Measurements from ENCODE around the gene MYO3B.

Gene MYO3B

DNA sequence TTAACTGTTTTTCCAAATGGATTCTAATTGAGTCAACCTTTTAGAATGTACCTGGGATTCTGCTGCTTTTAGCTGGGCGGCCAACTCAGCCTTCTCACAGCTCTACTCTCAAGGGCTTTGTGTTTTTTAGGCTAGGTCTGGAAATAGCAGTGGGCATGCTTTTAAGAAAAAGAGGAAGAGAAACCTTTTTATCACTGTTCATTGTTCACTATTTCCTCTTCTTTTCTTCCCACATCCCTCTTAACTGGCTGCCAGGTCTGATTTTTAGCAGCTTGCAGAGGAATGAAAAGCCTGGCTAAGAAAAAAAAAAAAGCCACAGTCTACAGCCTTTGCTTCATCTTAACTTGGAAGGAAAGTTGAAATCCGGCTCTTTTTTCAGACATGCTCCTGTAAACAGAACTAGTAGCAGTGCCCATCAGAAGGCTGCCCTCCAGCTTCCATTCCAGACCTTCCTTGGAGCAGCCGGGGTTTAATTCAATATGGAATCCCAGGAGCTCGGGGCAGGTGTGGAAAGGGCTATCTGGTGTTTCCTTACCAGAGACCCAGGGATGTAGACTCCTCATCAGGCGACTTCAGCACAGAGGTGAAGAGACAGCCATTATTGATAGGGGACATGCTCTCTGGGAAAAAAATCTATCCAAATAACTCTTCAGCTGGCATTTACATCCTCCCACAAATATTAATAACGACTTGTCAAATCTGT is 230.7 kb downstream of the MYO3B start:
- Histone ChIP-seq H2BK12ac (ENCODE audit: low read length in 2 of 2) (no peak overlapping the region), H3K27me3 (ENCODE audit: control insufficient read depth in 1 of 2, insufficient read depth in 1 of 2, low read length in 2 of 2) (peaks cover 21 to 24% of the 10 kb centered on the region in 2 experiments), H4K91ac (ENCODE audit: low read length) (no peak overlapping the region), H3K18ac (ENCODE audit: low read depth in 1 of 2, low read length in 2 of 2) (no peak overlapping the region), H2AK5ac (ENCODE audit: low read length, severe bottlenecking) (no peak overlapping the region), H3K4me1 (ENCODE audit: control insufficient read depth, insufficient read depth, low read depth, low read length) (no peaks in the 10 kb centered on the region), H2BK120ac (ENCODE audit: low read depth, low read length) (no peak overlapping the region), H3K4me2 (ENCODE audit: low read length, poor library complexity, severe bottlenecking) (no peak overlapping the region), H3K27ac (ENCODE audit: low read length, poor library complexity, severe bottlenecking) (no peak overlapping the region), H3K4me3 (ENCODE audit: insufficient read depth in 1 of 2, low read depth in 1 of 2, low read length in 2 of 2) (no peak overlapping the region), H3K9me3 (ENCODE audit: control insufficient read depth, low read length) (no peaks in the 10 kb centered on the region), H3K4ac (ENCODE audit: low read depth in 1 of 2, low read length in 2 of 2) (no peak overlapping the region), H3K79me1 (replicated peaks; ENCODE audit: low read length, poor library complexity, severe bottlenecking) (no peaks in the 10 kb centered on the region), H3K36me3 (ENCODE audit: control insufficient read depth in 1 of 2, insufficient read depth in 2 of 2, low read depth in 1 of 2, low read length in 2 of 2) (no peaks in the 10 kb centered on the region), H2BK5ac (ENCODE audit: low read depth, low read length, poor library complexity, severe bottlenecking) (no peak overlapping the region), H3K9ac (ENCODE audit: low read length) (no peak overlapping the region), H2BK15ac (ENCODE audit: low read depth, poor library complexity, severe bottlenecking) (no peak overlapping the region), H3K23ac (ENCODE audit: low read length in 2 of 2) (no peak overlapping the region), H4K8ac (ENCODE audit: low read length) (no peak overlapping the region), H2AFZ (ENCODE audit: low read depth, low read length) (no peak overlapping the region), H3K14ac (ENCODE audit: low read length in 2 of 2) (no peak overlapping the region)
- WGBS, result 46% methylated on average over 5 of the region's 6 CpGs
- no peak for DNase-seq

DNA sequence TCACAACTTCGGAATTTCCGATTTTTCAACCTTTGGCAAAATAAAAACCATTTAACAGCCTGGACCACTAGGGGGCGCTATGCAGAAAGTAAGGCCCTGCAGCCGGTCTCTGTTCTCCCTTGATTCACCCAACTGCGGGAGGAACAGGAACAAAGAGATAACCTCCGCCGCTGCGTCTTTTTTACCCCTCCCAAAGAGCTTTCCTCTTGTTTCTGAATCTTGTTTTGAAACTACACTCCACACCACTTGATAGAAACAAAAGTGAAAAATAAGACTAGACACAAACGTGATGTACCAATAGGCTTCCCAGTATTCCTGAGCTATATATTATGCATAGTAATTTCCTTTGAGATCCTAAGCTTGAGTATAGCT is 231.2 kb downstream of the MYO3B start:
- Histone ChIP-seq H3K79me1 (replicated peaks; ENCODE audit: low read length, poor library complexity, severe bottlenecking) (no peaks in the 10 kb centered on the region), H3K4me3 (ENCODE audit: insufficient read depth in 1 of 2, low read depth in 1 of 2, low read length in 2 of 2) (peak overlapping the region in 1 of 2 experiments; percentile 51), H3K27ac (ENCODE audit: low read length, poor library complexity, severe bottlenecking) (no peak overlapping the region), H3K4me2 (ENCODE audit: low read length, poor library complexity, severe bottlenecking) (peak overlapping the region; percentile 18), H3K27me3 (ENCODE audit: control insufficient read depth in 1 of 2, insufficient read depth in 1 of 2, low read length in 2 of 2) (peaks cover 16 to 22% of the 10 kb centered on the region in 2 experiments), H3K9me3 (ENCODE audit: control insufficient read depth, low read length) (no peaks in the 10 kb centered on the region), H3K23ac (ENCODE audit: low read length in 2 of 2) (no peak overlapping the region), H3K18ac (ENCODE audit: low read depth in 1 of 2, low read length in 2 of 2) (no peak overlapping the region), H3K4ac (ENCODE audit: low read depth in 1 of 2, low read length in 2 of 2) (no peak overlapping the region), H4K8ac (ENCODE audit: low read length) (no peak overlapping the region), H2BK15ac (ENCODE audit: low read depth, poor library complexity, severe bottlenecking) (no peak overlapping the region), H2BK120ac (ENCODE audit: low read depth, low read length) (no peak overlapping the region), H3K14ac (ENCODE audit: low read length in 2 of 2) (no peak overlapping the region), H2AK5ac (ENCODE audit: low read length, severe bottlenecking) (no peak overlapping the region), H3K4me1 (ENCODE audit: control insufficient read depth, insufficient read depth, low read depth, low read length) (no peaks in the 10 kb centered on the region), H2AFZ (ENCODE audit: low read depth, low read length) (no peak overlapping the region), H3K36me3 (ENCODE audit: control insufficient read depth in 1 of 2, insufficient read depth in 2 of 2, low read depth in 1 of 2, low read length in 2 of 2) (no peaks in the 10 kb centered on the region), H3K9ac (ENCODE audit: low read length) (peak overlapping the region; percentile 60), H4K91ac (ENCODE audit: low read length) (no peak overlapping the region), H2BK5ac (ENCODE audit: low read depth, low read length, poor library complexity, severe bottlenecking) (no peak overlapping the region), H2BK12ac (ENCODE audit: low read length in 2 of 2) (no peak overlapping the region)
- peak; percentile 61 for DNase-seq
- 8% methylated on average over 8 of the region's 9 CpGs for WGBS

DNA sequence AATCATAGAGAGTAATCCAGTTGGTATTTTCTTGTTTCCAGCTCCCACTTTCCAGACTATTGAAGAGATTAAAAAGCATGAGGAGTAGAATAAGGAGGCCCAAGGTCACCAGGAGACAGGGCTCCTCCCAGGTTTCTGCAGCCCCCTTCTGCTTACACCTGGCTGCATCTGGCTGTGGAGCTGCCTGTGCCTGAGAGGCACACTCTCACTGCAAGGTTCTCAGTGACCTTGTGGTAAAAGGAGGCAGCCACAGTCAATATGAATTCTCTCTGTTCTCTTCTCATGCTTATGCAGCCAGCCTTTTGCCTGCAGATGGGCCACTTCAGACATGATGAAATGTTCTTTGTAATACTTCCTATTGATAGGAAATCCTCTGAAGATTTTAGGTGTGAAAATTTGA is 233.7 kb downstream of the MYO3B start:
- no peak overlapping the region for H3K14ac ChIP-seq (ENCODE audit: low read length in 2 of 2)
- H3K27ac ChIP-seq (ENCODE audit: low read length, poor library complexity, severe bottlenecking), result no peak overlapping the region
- no peak overlapping the region for H4K91ac ChIP-seq (ENCODE audit: low read length)
- no peak overlapping the region for H4K8ac ChIP-seq (ENCODE audit: low read length)
- no peak overlapping the region for H2BK15ac ChIP-seq (ENCODE audit: low read depth, poor library complexity, severe bottlenecking)
- H3K36me3 ChIP-seq (ENCODE audit: control insufficient read depth in 1 of 2, insufficient read depth in 2 of 2, low read depth in 1 of 2, low read length in 2 of 2), result no peaks in the 10 kb centered on the region
- no peak overlapping the region for H3K4me2 ChIP-seq (ENCODE audit: low read length, poor library complexity, severe bottlenecking)
- no peak overlapping the region for H3K4me3 ChIP-seq (ENCODE audit: insufficient read depth in 1 of 2, low read depth in 1 of 2, low read length in 2 of 2)
- DNase-seq, result no peak
- no peak overlapping the region for H2BK12ac ChIP-seq (ENCODE audit: low read length in 2 of 2)
- no peak overlapping the region for H3K18ac ChIP-seq (ENCODE audit: low read depth in 1 of 2, low read length in 2 of 2)
- no peak overlapping the region for H2BK5ac ChIP-seq (ENCODE audit: low read depth, low read length, poor library complexity, severe bottlenecking)
- H2AK5ac ChIP-seq (ENCODE audit: low read length, severe bottlenecking), result no peak overlapping the region
- no peak overlapping the region for H3K4ac ChIP-seq (ENCODE audit: low read depth in 1 of 2, low read length in 2 of 2)
- H2AFZ ChIP-seq (ENCODE audit: low read depth, low read length), result no peak overlapping the region
- H3K23ac ChIP-seq (ENCODE audit: low read length in 2 of 2), result no peak overlapping the region
- H3K79me1 ChIP-seq (replicated peaks; ENCODE audit: low read length, poor library complexity, severe bottlenecking), result no peaks in the 10 kb centered on the region
- H3K9ac ChIP-seq (ENCODE audit: low read length), result no peak overlapping the region
- peaks cover 15 to 16% of the 10 kb centered on the region in 2 experiments for H3K27me3 ChIP-seq (ENCODE audit: control insufficient read depth in 1 of 2, insufficient read depth in 1 of 2, low read length in 2 of 2)
- no peaks in the 10 kb centered on the region for H3K4me1 ChIP-seq (ENCODE audit: control insufficient read depth, insufficient read depth, low read depth, low read length)
- no peaks in the 10 kb centered on the region for H3K9me3 ChIP-seq (ENCODE audit: control insufficient read depth, low read length)
- H2BK120ac ChIP-seq (ENCODE audit: low read depth, low read length), result no peak overlapping the region

DNA sequence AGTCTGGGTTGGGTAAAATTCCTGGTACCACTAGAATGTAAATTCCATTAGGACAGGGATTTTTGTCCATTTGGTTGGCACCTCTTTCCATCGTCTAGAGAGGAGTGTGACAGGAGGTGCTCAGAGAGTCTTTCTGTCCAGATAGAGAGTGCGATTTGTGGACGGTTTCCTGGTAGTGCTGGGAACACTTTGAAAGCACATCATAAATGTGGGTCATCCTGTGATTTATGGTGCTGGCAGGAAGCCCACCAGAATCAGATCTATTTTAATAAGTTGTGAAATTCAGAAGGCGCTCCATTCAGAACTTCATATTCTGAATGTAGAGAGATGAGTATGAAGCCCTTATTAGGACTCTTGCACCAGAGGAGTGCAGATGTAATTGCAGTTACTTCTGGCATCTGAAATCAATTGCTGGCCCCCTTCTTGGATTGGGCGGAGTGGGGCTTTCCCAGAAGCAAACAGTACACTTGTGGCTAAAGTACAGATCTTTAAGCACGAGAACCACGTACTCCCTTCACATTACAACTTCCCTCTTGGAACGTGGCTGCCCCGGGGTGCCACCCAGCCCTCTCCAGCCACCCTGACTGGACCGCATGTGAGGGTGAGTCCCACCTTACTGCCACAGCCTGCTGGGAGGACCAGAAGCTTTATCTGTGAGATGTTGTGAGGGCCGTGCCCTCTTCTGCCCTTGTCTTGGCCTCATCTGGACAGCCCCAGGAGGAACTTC is 243.2 kb downstream of the MYO3B start:
- Histone ChIP-seq H2BK12ac (ENCODE audit: low read length in 2 of 2) (no peak overlapping the region), H3K4me2 (ENCODE audit: low read length, poor library complexity, severe bottlenecking) (no peak overlapping the region), H2BK120ac (ENCODE audit: low read depth, low read length) (no peak overlapping the region), H3K36me3 (ENCODE audit: control insufficient read depth in 1 of 2, insufficient read depth in 2 of 2, low read depth in 1 of 2, low read length in 2 of 2) (no peaks in the 10 kb centered on the region), H2BK5ac (ENCODE audit: low read depth, low read length, poor library complexity, severe bottlenecking) (no peak overlapping the region), H3K79me1 (replicated peaks; ENCODE audit: low read length, poor library complexity, severe bottlenecking) (no peaks in the 10 kb centered on the region), H3K23ac (ENCODE audit: low read length in 2 of 2) (no peak overlapping the region), H2BK15ac (ENCODE audit: low read depth, poor library complexity, severe bottlenecking) (no peak overlapping the region), H4K8ac (ENCODE audit: low read length) (no peak overlapping the region), H2AFZ (ENCODE audit: low read depth, low read length) (no peak overlapping the region), H4K91ac (ENCODE audit: low read length) (no peak overlapping the region), H3K27ac (ENCODE audit: low read length, poor library complexity, severe bottlenecking) (no peak overlapping the region), H3K4ac (ENCODE audit: low read depth in 1 of 2, low read length in 2 of 2) (no peak overlapping the region), H2AK5ac (ENCODE audit: low read length, severe bottlenecking) (no peak overlapping the region), H3K27me3 (ENCODE audit: control insufficient read depth in 1 of 2, insufficient read depth in 1 of 2, low read length in 2 of 2) (peaks cover 6 to 16% of the 10 kb centered on the region in 2 experiments), H3K14ac (ENCODE audit: low read length in 2 of 2) (no peak overlapping the region), H3K4me1 (ENCODE audit: control insufficient read depth, insufficient read depth, low read depth, low read length) (no peaks in the 10 kb centered on the region), H3K18ac (ENCODE audit: low read depth in 1 of 2, low read length in 2 of 2) (no peak overlapping the region), H3K4me3 (ENCODE audit: insufficient read depth in 1 of 2, low read depth in 1 of 2, low read length in 2 of 2) (no peak overlapping the region), H3K9me3 (ENCODE audit: control insufficient read depth, low read length) (no peaks in the 10 kb centered on the region), H3K9ac (ENCODE audit: low read length) (no peak overlapping the region)
- 86% methylated on average over 10 of the region's 11 CpGs for WGBS
- no peak for DNase-seq
